Measurements from ENCODE around the gene SEL1L.

DNA sequence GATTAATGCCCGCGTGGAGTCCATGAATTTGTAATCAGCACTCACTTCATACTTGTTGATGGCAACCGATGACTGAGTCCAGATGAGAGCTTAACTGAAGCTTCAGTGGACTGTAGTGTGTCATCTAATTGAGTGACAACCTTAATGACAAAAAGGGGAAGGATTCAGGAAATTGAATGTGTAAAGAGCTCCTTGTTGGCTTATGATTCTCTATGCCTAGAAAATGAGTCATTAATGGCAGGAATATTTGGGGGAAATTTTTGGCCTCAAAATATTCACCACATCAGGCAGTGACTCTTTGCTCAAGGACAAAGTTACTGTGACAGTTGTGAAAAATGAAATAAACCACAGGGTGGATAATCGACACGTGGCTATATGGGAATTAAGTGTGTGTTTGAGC lies 78.3 kb downstream of the SEL1L start:
- TF ChIP-seq EZH2 (IDR thresholded peaks at IDR 0.05) (no peak), POLR2AphosphoS5 (IDR thresholded peaks at IDR 0.05; ENCODE audit: borderline replicate concordance, low read depth, low read length) (no peak)
